Sigmoid colon (tissue), 7 donors: ENCODE measurements around the gene DPP6. TPM values are rescaled to one million over a fixed set of nuclear protein-coding genes. Genes with fewer than 3 reads are reported as not detected.

Source experiments
- DNase-seq: peaks from one replicate; pipeline ENCODE4 v3.0.0-alpha.2; 2019
- H3K27ac ChIP-seq, 4 donors: fragments of 200-600 bp; sonication (generic); one replicate each; pipeline ENCODE4 v1.5.1; 2016 to 2019; ENCODE audit warnings: mild to moderate bottlenecking in 1 of 4
- H3K27me3 ChIP-seq, 3 donors: fragments of 200-600 bp; sonication (generic); one replicate each; pipeline ENCODE4 v1.5.1; 2019; ENCODE audit warnings: mild to moderate bottlenecking in 1 of 3
- H3K36me3 ChIP-seq, 4 donors: fragments of 200-600 bp; sonication (generic); one replicate each; pipeline ENCODE4 v1.5.1; 2016 to 2019
- H3K4me1 ChIP-seq, 4 donors: fragments of 200-600 bp; sonication (generic); one replicate each; pipeline ENCODE4 v1.5.1; 2017 to 2019
- H3K4me3 ChIP-seq, 4 donors: fragments of 200-600 bp; sonication (generic); one replicate each; pipeline ENCODE4 v1.5.1; 2017 to 2019; ENCODE audit warnings: mild to moderate bottlenecking in 2 of 4, moderate library complexity in 1 of 4
- H3K9me3 ChIP-seq, 4 donors: fragments of 200-600 bp in 3 of 4; sonication (generic) in 3 of 4; one replicate each; pipeline versions ENCODE4 v1.5.1 to v1.6.1; 2013 to 2019
- EP300 ChIP-seq, 4 donors: sonication (generic); formaldehyde crosslinking; IDR thresholded peaks; one replicate each; pipeline ENCODE4 v1.6.1; 2017; ENCODE audit warnings: antibody characterized with exemption in 4 of 4
- POLR2A ChIP-seq, 2 donors: fragments of 450-650 bp; IDR thresholded peaks; one replicate each; pipeline ENCODE4 v1.6.1; 2016; ENCODE audit warnings: antibody characterized with exemption in 2 of 2, mild to moderate bottlenecking in 2 of 2, moderate library complexity in 2 of 2
- POLR2AphosphoS5 ChIP-seq, 4 donors: sonication (generic); formaldehyde crosslinking; IDR thresholded peaks; one replicate each; pipeline ENCODE4 v1.6.1; 2017; ENCODE audit warnings: antibody characterized with exemption in 4 of 4
- whole genome bisulfite sequencing, 2 donors: extraction: QIAGEN DNeasy Blood & Tissue Kit; methylation state at CpG; one replicate each; pipeline ENCODE4 v1.1.7; 2013; 5-methylcytosine and 5-hydroxymethylcytosine counted together
- intact Hi-C: fragments of 100-400 bp; cut with DNase I; formaldehyde crosslinking; loops from one replicate; pipeline ENCODE4 v1.15.1; 2023
- polyA plus RNA-seq, 3 donors: library from polyadenylated mRNA; stranded (reverse); fragments of 200-250 nt; gene quantifications; one replicate each; pipeline ENCODE4 v1.2.3, GENCODE V29; 2013
- total RNA-seq, 4 donors: library from RNA; depleted of rRNA; stranded (reverse); fragments of >200 nt; gene quantifications; one replicate each; pipeline ENCODE4 v1.1.0, GENCODE V29; 2016
- TF ChIP-seq, protein P1 (sequence below), 4 experiments: fragments of 450-650 bp in 3 of 4; fragments of 200-600 bp in 1 of 4; IDR thresholded peaks; one replicate each; pipeline ENCODE4 v1.5.1; 2016 to 2019; ENCODE audit warnings: antibody characterized with exemption in 4 of 4, mild to moderate bottlenecking in 3 of 4, moderate library complexity in 2 of 4
- donor health status: healthy with polysubstance abuse.
- donor health status: Bipolar disorder and iron deficiency.
- donor health status: healthy.

Gene DPP6
- total and polyA plus RNA-seq, 7 donors = 1.2 to 53.2 (median 41.0) TPM; not detected in 1

DNA sequence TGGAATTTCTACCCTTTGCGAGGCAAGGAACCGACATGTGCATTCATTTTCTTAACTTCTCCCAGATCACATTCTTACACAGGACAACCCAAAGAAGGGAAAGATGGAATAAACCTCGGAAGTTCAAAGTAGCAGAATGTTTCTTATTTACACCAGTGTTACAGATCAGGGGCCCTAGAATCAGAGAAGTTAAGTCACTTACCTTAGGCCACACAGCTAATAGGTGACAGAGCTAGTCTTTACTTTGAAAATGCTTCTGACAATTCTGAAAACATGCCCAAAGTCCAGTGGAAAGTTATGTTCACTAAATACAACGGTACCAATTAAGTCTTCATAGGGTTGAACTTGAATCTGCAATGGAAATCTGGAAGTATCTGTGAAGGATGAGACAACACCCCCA is 437.7 kb downstream of the DPP6 start:
- WGBS, 2 donors = 83 to 92% methylated on average over 4 of the region's 4 CpGs
- intact Hi-C loops = no loop called here
- Histone ChIP-seq H3K36me3 (no peaks in the 10 kb centered on the region), H3K27ac (no peak overlapping the region), H3K4me1 (no peaks in the 10 kb centered on the region), H3K9me3 (no peaks in the 10 kb centered on the region), H3K4me3 (no peak overlapping the region), H3K27me3 (no peaks in the 10 kb centered on the region)
- TF ChIP-seq POLR2AphosphoS5 (IDR thresholded peaks at IDR 0.05) = no peak
- no peak for TF ChIP-seq POLR2A (IDR thresholded peaks at IDR 0.05)
- TF ChIP-seq EP300 (IDR thresholded peaks at IDR 0.05) = no peak
- TF ChIP-seq, protein P1, sequence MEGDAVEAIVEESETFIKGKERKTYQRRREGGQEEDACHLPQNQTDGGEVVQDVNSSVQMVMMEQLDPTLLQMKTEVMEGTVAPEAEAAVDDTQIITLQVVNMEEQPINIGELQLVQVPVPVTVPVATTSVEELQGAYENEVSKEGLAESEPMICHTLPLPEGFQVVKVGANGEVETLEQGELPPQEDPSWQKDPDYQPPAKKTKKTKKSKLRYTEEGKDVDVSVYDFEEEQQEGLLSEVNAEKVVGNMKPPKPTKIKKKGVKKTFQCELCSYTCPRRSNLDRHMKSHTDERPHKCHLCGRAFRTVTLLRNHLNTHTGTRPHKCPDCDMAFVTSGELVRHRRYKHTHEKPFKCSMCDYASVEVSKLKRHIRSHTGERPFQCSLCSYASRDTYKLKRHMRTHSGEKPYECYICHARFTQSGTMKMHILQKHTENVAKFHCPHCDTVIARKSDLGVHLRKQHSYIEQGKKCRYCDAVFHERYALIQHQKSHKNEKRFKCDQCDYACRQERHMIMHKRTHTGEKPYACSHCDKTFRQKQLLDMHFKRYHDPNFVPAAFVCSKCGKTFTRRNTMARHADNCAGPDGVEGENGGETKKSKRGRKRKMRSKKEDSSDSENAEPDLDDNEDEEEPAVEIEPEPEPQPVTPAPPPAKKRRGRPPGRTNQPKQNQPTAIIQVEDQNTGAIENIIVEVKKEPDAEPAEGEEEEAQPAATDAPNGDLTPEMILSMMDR (IDR thresholded peaks at IDR 0.05) = no peak
- no peak for DNase-seq

DNA sequence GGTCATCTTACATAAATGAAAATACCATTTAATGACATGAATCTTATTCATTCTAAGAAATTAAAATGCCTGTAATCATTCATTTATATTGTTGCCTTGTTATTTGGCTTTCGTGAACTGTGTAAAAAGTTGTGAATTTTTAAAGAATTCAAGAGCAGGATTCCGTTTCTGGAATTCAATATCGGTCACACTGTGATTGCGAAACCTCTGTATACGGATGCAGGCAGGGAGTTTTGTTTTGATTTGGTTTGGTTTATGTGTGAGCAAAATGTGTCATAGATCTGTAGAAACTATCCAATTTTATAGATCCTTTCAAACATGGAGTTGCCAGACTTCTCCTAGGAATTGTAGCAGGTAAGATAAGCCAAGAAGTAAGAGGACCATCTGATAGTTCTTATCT is 441.4 kb downstream of the DPP6 start:
- Histone ChIP-seq H3K4me3 (no peak overlapping the region), H3K27ac (no peak overlapping the region), H3K36me3 (no peaks in the 10 kb centered on the region), H3K9me3 (no peaks in the 10 kb centered on the region), H3K4me1 (no peaks in the 10 kb centered on the region), H3K27me3 (no peaks in the 10 kb centered on the region)
- intact Hi-C loops = no loop called here
- 80 to 86% methylated on average over 5 of the region's 5 CpGs for WGBS, 2 donors
- DNase-seq = no peak
- TF ChIP-seq EP300 (IDR thresholded peaks at IDR 0.05) (no peak), POLR2A (IDR thresholded peaks at IDR 0.05) (no peak), POLR2AphosphoS5 (IDR thresholded peaks at IDR 0.05) (no peak)
- TF ChIP-seq, protein P1 (IDR thresholded peaks at IDR 0.05) = no peak

DNA sequence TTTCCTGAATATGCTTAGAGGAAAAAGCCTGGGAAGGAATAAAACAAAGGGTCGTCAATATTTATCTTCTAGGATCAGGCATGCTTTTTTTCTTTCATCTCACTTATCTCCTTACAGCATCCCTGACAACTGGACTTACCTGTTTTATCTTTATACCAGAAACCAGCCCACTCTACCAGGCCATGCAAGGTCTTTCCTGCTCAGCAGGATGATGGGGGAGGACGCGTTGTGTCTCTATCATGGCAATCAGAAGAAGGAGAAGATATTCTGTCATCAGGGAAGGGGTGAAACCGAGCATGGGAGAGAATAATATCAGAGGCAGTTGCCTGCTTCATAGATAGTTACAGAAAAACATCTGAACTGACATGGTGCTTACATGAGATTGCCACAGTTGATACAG is 445.6 kb downstream of the DPP6 start:
- Histone ChIP-seq H3K4me3 (no peak overlapping the region), H3K36me3 (no peaks in the 10 kb centered on the region), H3K27me3 (no peaks in the 10 kb centered on the region), H3K9me3 (no peaks in the 10 kb centered on the region), H3K27ac (no peak overlapping the region), H3K4me1 (no peaks in the 10 kb centered on the region)
- intact Hi-C loops = no loop called here
- 64 to 75% methylated on average over 4 of the region's 4 CpGs for WGBS, 2 donors
- DNase-seq = no peak
- no peak for TF ChIP-seq POLR2AphosphoS5 (IDR thresholded peaks at IDR 0.05)
- TF ChIP-seq, protein P1 (IDR thresholded peaks at IDR 0.05) = no peak
- no peak for TF ChIP-seq EP300 (IDR thresholded peaks at IDR 0.05)
- TF ChIP-seq POLR2A (IDR thresholded peaks at IDR 0.05) = no peak

DNA sequence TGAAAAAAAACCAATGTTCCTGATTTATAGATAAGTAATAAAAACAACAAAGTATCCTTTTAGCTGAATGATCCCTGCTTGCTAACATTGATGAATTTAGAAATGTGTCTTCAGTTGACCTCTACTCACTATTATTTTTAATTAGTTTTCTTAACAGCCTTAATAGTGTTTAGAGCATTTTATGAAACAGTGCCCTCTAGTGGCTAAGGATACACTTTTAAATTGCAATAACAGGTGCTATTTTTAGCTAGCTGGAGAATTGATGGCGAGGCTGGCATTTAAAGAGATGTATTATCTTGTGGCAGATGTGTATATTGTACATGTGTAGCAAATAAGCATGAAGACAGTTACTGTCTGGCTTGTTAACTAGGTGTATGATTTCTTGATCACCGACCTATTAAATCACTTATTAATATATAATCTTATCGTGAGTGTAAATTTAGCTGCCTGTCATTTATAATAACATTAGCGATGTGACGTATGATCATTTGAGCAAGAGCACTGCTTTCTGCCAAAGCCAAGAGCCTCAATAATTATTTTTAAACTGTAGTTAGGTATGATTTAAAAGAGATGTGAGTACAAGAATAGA is 451.9 kb downstream of the DPP6 start:
- no peaks in the 10 kb centered on the region for H3K36me3 ChIP-seq
- H3K27me3 ChIP-seq = no peaks in the 10 kb centered on the region
- 52 to 53% methylated on average over 5 of the region's 5 CpGs for WGBS, 2 donors
- no peaks in the 10 kb centered on the region for H3K9me3 ChIP-seq
- H3K4me1 ChIP-seq = peaks cover 0 to 20% (median 15%) of the 10 kb centered on the region in 4 donors
- TF ChIP-seq POLR2A (IDR thresholded peaks at IDR 0.05) (no peak), EP300 (IDR thresholded peaks at IDR 0.05) (no peak)
- TF ChIP-seq, protein P1 (IDR thresholded peaks at IDR 0.05) = peak in 3 of 4 experiments; percentile 33 to 64 (median 55)
- no peak overlapping the region for H3K27ac ChIP-seq
- intact Hi-C loops = loop anchor here (2.0 to 10.0 kb wide), 2 partner anchors 1123 to 1309 kb away; no protein-coding TSS in a partner anchor
- no peak for DNase-seq
- no peak overlapping the region for H3K4me3 ChIP-seq

DNA sequence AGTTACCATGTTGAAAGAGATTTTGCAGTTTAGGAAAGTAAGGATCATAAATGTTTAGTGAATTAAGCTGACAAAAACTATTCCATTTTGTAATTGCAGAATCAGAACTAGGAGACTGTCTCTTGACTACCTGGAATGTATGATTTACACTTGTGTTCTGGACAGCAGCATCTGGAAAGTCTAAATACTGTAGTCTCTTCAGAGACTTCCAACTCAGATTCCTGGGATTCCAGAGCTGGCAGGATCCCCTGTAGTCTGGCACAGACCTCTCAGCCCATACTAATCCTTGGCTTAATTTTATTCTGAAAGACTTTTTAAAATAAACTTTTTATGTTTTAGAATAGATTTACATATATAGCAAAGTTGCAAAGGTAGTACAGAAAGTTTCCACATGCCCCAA is 452.7 kb downstream of the DPP6 start:
- DNase-seq = no peak
- Histone ChIP-seq H3K4me3 (no peak overlapping the region), H3K36me3 (no peaks in the 10 kb centered on the region), H3K4me1 (peaks cover 0 to 20% (median 15%) of the 10 kb centered on the region in 4 donors), H3K27me3 (no peaks in the 10 kb centered on the region), H3K27ac (no peak overlapping the region), H3K9me3 (no peaks in the 10 kb centered on the region)
- TF ChIP-seq, protein P1 (IDR thresholded peaks at IDR 0.05) = no peak
- TF ChIP-seq POLR2AphosphoS5 (IDR thresholded peaks at IDR 0.05) (peak in 2 of 4 donors; percentile 36 to 41), EP300 (IDR thresholded peaks at IDR 0.05) (no peak)
- intact Hi-C loops = loop anchor here (2.0 to 10.0 kb wide), 2 partner anchors 1124 to 1310 kb away; no protein-coding TSS in a partner anchor
